Islet of Langerhans (tissue), 1 donor: ENCODE results near the gene PRMT6.
"Not testable (repeated sequence)": the region's sequence is repeated elsewhere in the genome, so short reads cannot be mapped to it uniquely, and the experiment has no call there.

Experiments used
- FAIRE-seq: peaks from one replicate; lab custom pipeline; 2011; peaks lifted over from hg19 to GRCh38; lab: Jason Lieb, UNC

The PRMT6 gene

GRCh38 chr1:107056426-107057196, at the start of gene PRMT6:
Gene PRMT6 (plus strand): TSS chr1:107056674. CDS start chr1:107056716, 42 bp downstream.
- FAIRE-seq: no peak

- FAIRE-seq: no peak
These were observed 47.2 kb upstream of the PRMT6 start for GRCh38 chr1:107009281-107009680.

DNA sequence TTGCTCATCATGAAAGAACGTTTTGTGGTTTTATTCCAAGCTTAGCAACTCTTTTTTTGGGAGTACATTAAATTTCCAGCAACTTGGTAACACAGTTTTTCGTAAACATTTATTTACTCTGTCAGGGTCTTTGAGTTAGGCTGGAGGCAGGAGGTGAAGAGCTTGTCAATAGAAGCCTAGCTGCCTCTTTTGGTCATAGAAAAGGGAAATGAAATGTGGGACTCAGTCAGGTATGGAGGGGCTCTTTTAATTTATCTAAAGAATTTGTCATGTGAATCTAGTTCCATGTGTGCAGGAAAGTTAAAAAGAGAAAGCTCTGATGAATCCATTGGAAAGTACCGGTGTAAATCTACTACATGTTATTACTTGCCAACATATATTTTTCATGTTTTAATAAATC, 45.9 kb upstream of the PRMT6 start:
- FAIRE-seq: no peak

DNA sequence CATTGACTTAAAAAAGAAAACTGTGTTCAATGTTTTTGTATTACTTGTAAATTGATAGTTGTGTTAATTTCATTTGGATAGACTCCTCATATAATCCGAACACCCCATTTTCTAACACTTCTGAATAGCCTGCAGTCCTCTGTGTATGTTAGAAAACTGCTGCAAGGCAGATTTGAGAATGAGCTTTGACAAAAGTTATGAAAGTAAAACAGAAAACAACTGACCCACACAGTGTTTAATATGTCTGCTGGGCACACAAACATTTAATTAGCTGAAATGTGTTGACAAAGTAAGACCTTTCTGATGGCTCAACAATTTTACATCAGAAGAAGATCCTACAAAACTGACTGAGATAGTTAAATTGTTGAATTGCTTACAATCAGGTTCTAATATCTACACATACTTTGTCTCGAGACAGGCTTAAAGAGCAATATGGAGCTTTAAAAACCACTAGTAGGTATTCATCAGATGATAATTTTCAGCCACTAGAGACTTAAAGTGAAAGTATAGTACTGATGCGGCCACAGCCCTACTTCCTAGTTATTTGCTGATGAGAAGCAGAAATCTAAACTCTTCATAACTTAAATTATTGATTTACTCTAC, 40.0 kb upstream of the PRMT6 start:
- FAIRE-seq: no peak

GRCh38 chr1:107018445-107018844, 38.0 kb upstream of the PRMT6 start:
- no peak for FAIRE-seq

GRCh38 chr1:107019166-107019565, 37.3 kb upstream of the PRMT6 start:
- FAIRE-seq: no peak

- FAIRE-seq: not testable (repeated sequence)
These were observed 17.6 kb upstream of the PRMT6 start for GRCh38 chr1:107038874-107039273.

- not testable (repeated sequence) for FAIRE-seq
These were observed 11.9 kb upstream of the PRMT6 start for GRCh38 chr1:107044310-107045220.

DNA sequence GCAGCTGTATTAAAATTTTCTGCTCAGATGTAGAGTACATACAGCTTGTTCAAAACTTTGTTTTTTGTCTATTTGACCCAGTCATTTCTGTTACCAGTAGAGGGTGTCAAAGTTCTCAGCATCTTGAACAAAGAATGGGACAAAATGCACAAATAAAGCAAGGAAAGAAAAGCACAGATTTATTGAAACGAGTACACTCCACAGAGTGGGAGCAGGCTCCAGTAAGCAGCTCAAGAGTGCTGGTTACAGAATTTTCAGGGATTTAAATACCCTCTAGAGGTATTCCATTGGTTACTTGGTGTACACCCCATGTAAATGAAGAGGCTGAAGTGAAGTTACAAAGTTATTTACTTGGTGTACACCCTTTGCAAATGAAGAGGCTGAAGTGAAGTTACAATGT, 8.9 kb upstream of the PRMT6 start:
- FAIRE-seq: no peak

DNA sequence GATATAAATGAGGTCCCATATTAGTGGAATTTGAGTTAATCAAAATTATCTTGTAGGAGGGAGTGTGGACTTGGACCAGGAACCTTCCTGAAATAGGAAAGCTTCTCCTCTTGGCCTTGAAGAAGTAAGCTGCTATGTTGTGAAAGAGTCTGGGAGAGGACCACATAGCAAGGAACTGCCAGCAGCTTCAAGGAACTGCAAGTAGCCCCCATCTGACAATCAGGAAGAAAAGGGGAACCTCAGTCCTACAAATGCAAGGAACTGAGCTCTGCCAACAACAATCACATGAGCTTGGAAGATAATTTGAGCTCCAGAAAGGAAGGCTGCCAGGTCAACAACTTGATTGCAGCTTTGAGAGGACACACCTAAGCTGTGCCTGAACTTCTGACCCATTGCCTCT, 8.2 kb upstream of the PRMT6 start:
- FAIRE-seq: no peak

DNA sequence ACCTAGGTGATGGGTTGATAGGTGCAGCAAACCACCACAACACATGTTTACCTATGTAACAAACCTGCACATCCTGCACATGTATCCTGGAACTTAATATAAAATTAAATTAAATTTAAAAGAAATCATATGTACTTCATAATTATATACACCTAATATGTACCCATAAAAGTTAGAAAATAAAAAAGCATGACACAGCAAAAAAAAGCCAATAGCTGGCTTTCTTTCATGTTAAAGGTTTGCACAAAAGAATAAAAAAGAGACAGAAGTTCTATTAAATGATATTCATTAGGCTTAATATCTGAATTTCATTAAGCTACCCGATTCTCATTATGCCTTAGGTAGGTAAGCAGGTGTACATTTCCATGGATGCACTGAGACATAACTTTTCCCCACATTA, 5.2 kb upstream of the PRMT6 start:
- FAIRE-seq: no peak

GRCh38 chr1:107055919-107056425, 502 bp upstream of the PRMT6 start:
- FAIRE-seq: not testable (repeated sequence)

GRCh38 chr1:107057197-107058133, 991 bp downstream of the PRMT6 start:
- FAIRE-seq: no peak

DNA sequence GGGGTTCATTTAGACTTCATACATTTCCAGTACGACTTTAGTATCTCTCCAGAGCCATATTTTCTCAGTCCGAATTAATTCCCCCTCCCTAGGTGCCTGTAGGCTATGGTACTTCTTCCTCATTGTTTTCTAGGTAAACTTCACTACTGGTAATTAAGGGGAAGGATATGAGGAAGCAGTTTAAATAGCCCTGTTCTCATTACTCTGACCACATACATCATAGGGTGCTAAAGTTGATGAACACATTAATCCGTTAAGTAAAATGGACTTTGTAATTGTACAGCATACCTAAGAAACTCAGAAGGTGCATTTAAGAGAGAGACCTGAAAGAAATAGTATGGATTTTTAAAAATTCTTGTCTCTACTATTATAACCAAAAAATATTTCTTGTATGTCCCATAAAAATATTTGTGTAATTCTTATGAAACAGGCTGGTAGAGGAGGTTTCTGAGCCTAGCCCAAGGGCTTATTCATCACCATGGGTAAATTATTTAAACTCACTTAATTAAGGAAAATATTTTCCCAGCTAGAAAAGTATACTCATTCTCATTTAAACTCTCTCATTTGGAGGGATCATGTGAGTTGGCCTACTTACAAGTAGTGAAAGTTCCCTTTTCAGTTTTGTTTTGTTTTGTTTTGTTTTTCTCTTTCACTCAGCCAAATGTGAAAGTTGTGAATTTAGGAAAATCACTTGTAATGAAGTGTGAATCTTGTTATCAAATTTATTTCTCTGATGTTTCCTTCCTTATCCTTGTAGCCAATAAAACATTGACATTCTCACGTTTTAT, 2.0 kb downstream of the PRMT6 start:
- no peak for FAIRE-seq

- FAIRE-seq: no peak
These were observed 5.4 kb downstream of the PRMT6 start for GRCh38 chr1:107061886-107062285.

- FAIRE-seq: no peak
These were observed 17.0 kb downstream of the PRMT6 start for GRCh38 chr1:107073493-107073892.

DNA sequence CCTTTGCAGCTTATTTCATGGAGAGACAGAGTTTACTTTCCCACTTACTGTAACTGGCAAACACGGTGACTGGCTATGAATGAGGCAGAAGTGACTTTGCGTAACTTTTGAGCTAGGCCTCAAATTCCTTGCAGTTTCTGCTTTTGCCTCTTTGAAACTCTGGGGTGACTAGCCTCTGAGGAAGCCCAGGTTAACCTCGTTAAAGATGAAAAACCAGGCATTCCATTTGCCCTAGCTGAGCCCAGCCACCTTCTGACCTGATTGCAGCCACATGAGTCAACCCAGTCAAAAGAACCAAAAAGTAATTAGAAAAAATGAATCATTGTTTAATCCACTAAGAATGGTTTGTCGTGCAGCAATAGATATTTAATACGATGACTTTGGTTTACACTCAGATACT, 20.4 kb downstream of the PRMT6 start:
- FAIRE-seq: no peak

DNA sequence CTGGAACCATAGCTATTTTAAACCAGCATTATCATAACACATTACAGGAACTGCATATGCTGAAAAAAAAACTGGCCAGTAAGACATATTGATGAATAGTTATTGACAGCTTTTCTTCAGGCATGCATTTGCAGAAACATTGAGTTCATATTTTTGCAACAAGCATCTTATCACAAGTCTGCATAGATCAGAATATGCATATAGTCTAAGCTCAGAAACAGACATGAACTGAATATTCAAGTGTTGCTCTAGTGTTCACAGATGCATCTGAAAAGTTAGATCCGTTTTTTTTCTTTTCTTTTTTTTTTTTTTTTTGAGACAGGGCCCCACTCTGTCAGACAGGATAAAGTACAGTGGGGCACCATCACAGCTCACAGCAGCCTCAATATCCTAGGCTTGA, 22.8 kb downstream of the PRMT6 start:
- no peak for FAIRE-seq

DNA sequence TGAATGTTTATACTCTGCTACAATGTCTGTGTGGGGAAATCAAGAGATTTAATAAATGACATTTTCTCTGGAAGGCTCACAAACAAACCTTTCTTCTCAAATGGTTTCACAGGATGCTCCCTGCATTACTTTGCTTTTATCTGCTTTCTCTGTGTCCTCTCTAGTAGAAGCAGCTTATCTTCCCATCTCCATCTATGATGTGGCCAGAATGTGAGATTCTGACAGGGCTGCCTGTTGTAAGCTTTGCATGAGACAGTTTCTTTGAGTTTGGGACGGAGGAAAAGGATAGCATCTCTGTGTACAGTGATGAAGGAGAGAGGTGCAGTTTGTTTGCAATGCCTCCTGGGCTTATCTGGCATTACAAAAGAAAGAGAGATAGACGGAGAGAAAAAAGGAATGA, 24.6 kb downstream of the PRMT6 start:
- FAIRE-seq: no peak

DNA sequence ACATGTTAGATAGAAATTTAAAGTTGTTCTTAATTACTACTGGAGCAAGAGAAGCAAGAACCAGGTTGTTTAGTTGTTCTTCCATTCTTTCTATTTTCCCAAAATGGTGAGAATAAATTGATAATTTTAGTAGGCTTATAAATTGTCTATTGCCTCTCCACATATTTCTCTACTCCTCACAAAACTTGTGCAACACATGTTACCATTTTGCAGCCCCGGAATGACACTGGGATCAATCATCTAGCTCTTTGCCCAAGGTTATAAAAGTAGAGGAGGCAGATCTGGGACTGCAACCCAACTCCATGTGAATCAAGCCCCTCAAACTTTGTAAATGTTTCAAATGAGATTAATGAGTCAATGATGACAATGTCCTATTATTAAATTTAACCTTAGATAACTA, 34.9 kb downstream of the PRMT6 start:
- FAIRE-seq: no peak

DNA sequence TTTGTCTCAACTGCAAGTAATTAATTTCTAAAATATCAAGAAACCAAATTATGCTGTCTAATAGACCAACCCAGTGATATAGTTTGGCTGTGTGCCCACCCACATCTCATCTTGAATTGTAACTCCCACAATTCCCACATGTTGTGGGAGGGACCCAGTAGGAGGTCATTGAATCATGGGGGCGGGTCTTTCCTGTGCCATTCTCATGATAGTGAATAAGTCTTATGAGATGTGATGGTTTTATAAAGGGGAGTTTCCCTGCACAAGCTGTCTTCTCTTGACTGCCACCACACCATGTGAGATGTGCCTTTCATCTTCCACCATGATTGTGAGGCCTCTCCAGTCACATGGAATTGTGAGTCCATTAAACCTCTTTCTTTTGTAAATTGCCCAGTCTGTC, 36.9 kb downstream of the PRMT6 start:
- not testable (repeated sequence) for FAIRE-seq
